Mammary epithelial cell (primary cell): ENCODE data around the gene VWCE.

Experiments
- EZH2 ChIP-seq: IDR thresholded peaks from 2 replicates; pipeline ENCODE4 v1.6.1; 2012; ENCODE audit warnings: low read length, inconsistent platforms, borderline replicate concordance
- TF ChIP-seq, protein P1 (sequence below), 2 donors: IDR thresholded peaks in 1 of 2; conservative IDR thresholded peaks in 1 of 2; 2 replicates each; pipeline ENCODE4 v1.5.1; 2011 to 2012; ENCODE audit warnings: inconsistent platforms in 2 of 2, low read length in 2 of 2, mild to moderate bottlenecking in 2 of 2, control low read depth in 1 of 2, low read depth in 1 of 2; ENCODE audit not compliant: insufficient read depth in 1 of 2; ENCODE audit errors: extremely low read depth in 1 of 2

DNA sequence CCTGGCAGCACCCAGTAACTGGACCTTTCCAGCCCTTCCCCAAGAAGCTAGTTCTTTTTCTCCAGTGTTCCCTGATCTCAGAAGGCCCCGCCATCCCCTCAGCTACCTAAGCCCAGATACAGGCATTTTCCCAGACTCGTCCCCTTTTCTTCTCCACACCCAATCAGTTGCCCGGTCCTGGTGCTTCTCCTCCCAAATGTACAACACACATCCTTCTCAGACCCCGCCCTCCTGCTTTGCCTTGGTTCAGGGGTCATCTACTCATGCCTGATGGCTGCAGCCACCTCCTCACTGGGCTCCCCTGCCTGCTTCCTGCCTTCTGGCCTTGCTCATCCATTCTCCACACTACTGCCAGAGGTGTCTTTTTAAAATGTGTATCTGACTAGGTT lies 44.4 kb upstream of the VWCE start:
- TF ChIP-seq, protein P1, sequence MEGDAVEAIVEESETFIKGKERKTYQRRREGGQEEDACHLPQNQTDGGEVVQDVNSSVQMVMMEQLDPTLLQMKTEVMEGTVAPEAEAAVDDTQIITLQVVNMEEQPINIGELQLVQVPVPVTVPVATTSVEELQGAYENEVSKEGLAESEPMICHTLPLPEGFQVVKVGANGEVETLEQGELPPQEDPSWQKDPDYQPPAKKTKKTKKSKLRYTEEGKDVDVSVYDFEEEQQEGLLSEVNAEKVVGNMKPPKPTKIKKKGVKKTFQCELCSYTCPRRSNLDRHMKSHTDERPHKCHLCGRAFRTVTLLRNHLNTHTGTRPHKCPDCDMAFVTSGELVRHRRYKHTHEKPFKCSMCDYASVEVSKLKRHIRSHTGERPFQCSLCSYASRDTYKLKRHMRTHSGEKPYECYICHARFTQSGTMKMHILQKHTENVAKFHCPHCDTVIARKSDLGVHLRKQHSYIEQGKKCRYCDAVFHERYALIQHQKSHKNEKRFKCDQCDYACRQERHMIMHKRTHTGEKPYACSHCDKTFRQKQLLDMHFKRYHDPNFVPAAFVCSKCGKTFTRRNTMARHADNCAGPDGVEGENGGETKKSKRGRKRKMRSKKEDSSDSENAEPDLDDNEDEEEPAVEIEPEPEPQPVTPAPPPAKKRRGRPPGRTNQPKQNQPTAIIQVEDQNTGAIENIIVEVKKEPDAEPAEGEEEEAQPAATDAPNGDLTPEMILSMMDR (conservative IDR thresholded peaks at IDR 0.05 in 1 of 2, IDR thresholded peaks at IDR 0.05 in 1 of 2; ENCODE audit: extremely low read depth in 1 of 2, insufficient read depth in 1 of 2, low read depth in 1 of 2, low read length in 2 of 2) = no peak
- no peak for TF ChIP-seq EZH2
